ENCODE measurements around the gene BMPR1B. TPM values are rescaled to one million over a fixed set of nuclear protein-coding genes. Genes with fewer than 3 reads are reported as not detected.

The BMPR1B gene
- total RNA-seq, 1 donor from 2014 or later, result 5.6 TPM

- no peak for TF ChIP-seq CTCF (IDR thresholded peaks at IDR 0.05)
- H3K9me3 Mint-ChIP-seq (ENCODE audit: low read depth), result no peaks in the 10 kb centered on the region
- H3K36me3 Mint-ChIP-seq (ENCODE audit: low read depth), result no peaks in the 10 kb centered on the region
- peaks cover 17% of the 10 kb centered on the region for H3K4me1 Mint-ChIP-seq (ENCODE audit: low read depth)
- H3K4me3 Mint-ChIP-seq (ENCODE audit: unreplicated experiment), result no peak overlapping the region
- no peak overlapping the region for H3K27ac Mint-ChIP-seq (ENCODE audit: unreplicated experiment)
- no peak for DNase-seq (ENCODE audit: low spot score)
- no peaks in the 10 kb centered on the region for H3K27me3 Mint-ChIP-seq (ENCODE audit: low read depth)
Measured at GRCh38 chr4:94811643-94812042, 53.9 kb downstream of the BMPR1B start.

- DNase-seq (ENCODE audit: low spot score), result no peak
- Mint-ChIP-seq H3K27me3 (ENCODE audit: low read depth) (no peaks in the 10 kb centered on the region), H3K27ac (ENCODE audit: unreplicated experiment) (no peak overlapping the region), H3K36me3 (ENCODE audit: low read depth) (no peaks in the 10 kb centered on the region), H3K9me3 (ENCODE audit: low read depth) (no peaks in the 10 kb centered on the region), H3K4me3 (ENCODE audit: unreplicated experiment) (no peak overlapping the region), H3K4me1 (ENCODE audit: low read depth) (peaks cover 17% of the 10 kb centered on the region)
- no peak for TF ChIP-seq CTCF (IDR thresholded peaks at IDR 0.05)
Measured at GRCh38 chr4:94813221-94813620, 55.5 kb downstream of the BMPR1B start.

- H3K36me3 Mint-ChIP-seq (ENCODE audit: low read depth), result no peaks in the 10 kb centered on the region
- no peak overlapping the region for H3K4me3 Mint-ChIP-seq (ENCODE audit: unreplicated experiment)
- no peak for DNase-seq (ENCODE audit: low spot score)
- no peak for TF ChIP-seq CTCF (IDR thresholded peaks at IDR 0.05)
- H3K4me1 Mint-ChIP-seq (ENCODE audit: low read depth), result peaks cover 18% of the 10 kb centered on the region
- no peak overlapping the region for H3K27ac Mint-ChIP-seq (ENCODE audit: unreplicated experiment)
- H3K27me3 Mint-ChIP-seq (ENCODE audit: low read depth), result no peaks in the 10 kb centered on the region
- no peaks in the 10 kb centered on the region for H3K9me3 Mint-ChIP-seq (ENCODE audit: low read depth)
Measured at GRCh38 chr4:94814237-94814636, 56.5 kb downstream of the BMPR1B start.

GRCh38 chr4:94819371-94820168 is 61.8 kb downstream of the BMPR1B start:
- Mint-ChIP-seq H3K9me3 (ENCODE audit: low read depth) (no peaks in the 10 kb centered on the region), H3K27me3 (ENCODE audit: low read depth) (no peaks in the 10 kb centered on the region), H3K36me3 (ENCODE audit: low read depth) (no peaks in the 10 kb centered on the region), H3K4me1 (ENCODE audit: low read depth) (peaks cover 9% of the 10 kb centered on the region), H3K27ac (ENCODE audit: unreplicated experiment) (no peak overlapping the region), H3K4me3 (ENCODE audit: unreplicated experiment) (no peak overlapping the region)
- no peak for TF ChIP-seq CTCF (IDR thresholded peaks at IDR 0.05)
- DNase-seq (ENCODE audit: low spot score), result no peak

- Mint-ChIP-seq H3K27me3 (ENCODE audit: low read depth) (no peaks in the 10 kb centered on the region), H3K9me3 (ENCODE audit: low read depth) (no peaks in the 10 kb centered on the region), H3K36me3 (ENCODE audit: low read depth) (no peaks in the 10 kb centered on the region), H3K4me3 (ENCODE audit: unreplicated experiment) (no peak overlapping the region), H3K27ac (ENCODE audit: unreplicated experiment) (peak overlapping the region; percentile 4), H3K4me1 (ENCODE audit: low read depth) (peaks cover 32% of the 10 kb centered on the region)
- no peak for TF ChIP-seq CTCF (IDR thresholded peaks at IDR 0.05)
- DNase-seq (ENCODE audit: low spot score), result no peak
Measured at GRCh38 chr4:94826206-94826605, 68.5 kb downstream of the BMPR1B start.
